ENCODE data around the gene DDX50.

GRCh38 chr10:68900427-68901104 is 549 bp upstream of the DDX50 start:
- TF ChIP-seq CTCF (IDR thresholded peaks at IDR 0.05) (no peak), POLR2A (IDR thresholded peaks at IDR 0.05) (peak; percentile 11)
